OCI-LY1 (cell line): Measurements from ENCODE around the gene LGR4.

Source experiments
- CTCF ChIP-seq: fragments of 200-600 bp; sonication (generic), shearing (Covaris generic); IDR thresholded peaks from 2 replicates; pipeline ENCODE4 v1.5.1; 2017; ENCODE audit warnings: mild to moderate bottlenecking, antibody characterized with exemption, low read length, moderate library complexity, mixed read lengths
- EZH2 ChIP-seq: fragments of 200-600 bp; sonication (generic), shearing (Covaris generic); IDR thresholded peaks from 2 replicates; pipeline ENCODE4 v1.8.0; 2017; ENCODE audit warnings: borderline replicate concordance, mixed run types, mild to moderate bottlenecking, antibody characterized with exemption, low read length, moderate library complexity, mixed read lengths

- TF ChIP-seq CTCF (no peak), EZH2 (no peak)
Observed at GRCh38 chr11:27421819-27422494, 50.6 kb downstream of the LGR4 start.
